ENCODE measurements around the gene FGD6.

DNA sequence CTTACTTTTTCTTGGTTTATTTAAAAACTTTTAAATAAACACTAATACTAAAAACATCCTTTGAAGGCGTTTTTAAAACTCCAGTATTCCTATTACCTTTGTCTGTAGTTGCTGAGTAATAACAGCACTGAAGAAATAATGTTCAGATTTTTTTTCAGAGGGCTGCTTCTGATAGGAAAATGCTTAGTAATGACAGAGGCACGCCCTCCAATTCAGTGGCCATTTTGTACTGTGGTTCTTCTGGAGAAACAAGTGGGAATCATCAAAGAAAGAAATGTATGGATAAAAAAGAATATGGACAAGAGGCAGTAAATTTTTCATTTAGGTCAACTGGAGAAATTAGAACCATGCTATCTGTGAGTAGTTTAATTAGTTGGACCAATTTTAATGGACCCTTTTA lies 13.9 kb upstream of the FGD6 start:
- TF ChIP-seq, protein P1, sequence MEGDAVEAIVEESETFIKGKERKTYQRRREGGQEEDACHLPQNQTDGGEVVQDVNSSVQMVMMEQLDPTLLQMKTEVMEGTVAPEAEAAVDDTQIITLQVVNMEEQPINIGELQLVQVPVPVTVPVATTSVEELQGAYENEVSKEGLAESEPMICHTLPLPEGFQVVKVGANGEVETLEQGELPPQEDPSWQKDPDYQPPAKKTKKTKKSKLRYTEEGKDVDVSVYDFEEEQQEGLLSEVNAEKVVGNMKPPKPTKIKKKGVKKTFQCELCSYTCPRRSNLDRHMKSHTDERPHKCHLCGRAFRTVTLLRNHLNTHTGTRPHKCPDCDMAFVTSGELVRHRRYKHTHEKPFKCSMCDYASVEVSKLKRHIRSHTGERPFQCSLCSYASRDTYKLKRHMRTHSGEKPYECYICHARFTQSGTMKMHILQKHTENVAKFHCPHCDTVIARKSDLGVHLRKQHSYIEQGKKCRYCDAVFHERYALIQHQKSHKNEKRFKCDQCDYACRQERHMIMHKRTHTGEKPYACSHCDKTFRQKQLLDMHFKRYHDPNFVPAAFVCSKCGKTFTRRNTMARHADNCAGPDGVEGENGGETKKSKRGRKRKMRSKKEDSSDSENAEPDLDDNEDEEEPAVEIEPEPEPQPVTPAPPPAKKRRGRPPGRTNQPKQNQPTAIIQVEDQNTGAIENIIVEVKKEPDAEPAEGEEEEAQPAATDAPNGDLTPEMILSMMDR (optimal IDR thresholded peaks at IDR 0.05 in 1 of 3, IDR thresholded peaks at IDR 0.05 in 1 of 3, conservative IDR thresholded peaks at IDR 0.05 in 1 of 3; ENCODE audit: extremely low read depth in 1 of 3, insufficient read depth in 2 of 3, low read length in 3 of 3) = no peak
- no peak for TF ChIP-seq EZH2 (IDR thresholded peaks at IDR 0.05; ENCODE audit: low read length)

Measured in keratinocyte (primary cell).